Erythroblast (primary cell): Measurements from ENCODE around the gene IL2.

Experiments used
- GATA1 ChIP-seq: IDR thresholded peaks from 2 replicates; pipeline ENCODE4 v1.6.1; 2011; ENCODE audit warnings: low read depth, mild to moderate bottlenecking, control low read depth, low read length, moderate library complexity
- POLR2A ChIP-seq: IDR thresholded peaks from 2 replicates; pipeline ENCODE4 v1.6.1; 2011; ENCODE audit warnings: mild to moderate bottlenecking, low read length

DNA sequence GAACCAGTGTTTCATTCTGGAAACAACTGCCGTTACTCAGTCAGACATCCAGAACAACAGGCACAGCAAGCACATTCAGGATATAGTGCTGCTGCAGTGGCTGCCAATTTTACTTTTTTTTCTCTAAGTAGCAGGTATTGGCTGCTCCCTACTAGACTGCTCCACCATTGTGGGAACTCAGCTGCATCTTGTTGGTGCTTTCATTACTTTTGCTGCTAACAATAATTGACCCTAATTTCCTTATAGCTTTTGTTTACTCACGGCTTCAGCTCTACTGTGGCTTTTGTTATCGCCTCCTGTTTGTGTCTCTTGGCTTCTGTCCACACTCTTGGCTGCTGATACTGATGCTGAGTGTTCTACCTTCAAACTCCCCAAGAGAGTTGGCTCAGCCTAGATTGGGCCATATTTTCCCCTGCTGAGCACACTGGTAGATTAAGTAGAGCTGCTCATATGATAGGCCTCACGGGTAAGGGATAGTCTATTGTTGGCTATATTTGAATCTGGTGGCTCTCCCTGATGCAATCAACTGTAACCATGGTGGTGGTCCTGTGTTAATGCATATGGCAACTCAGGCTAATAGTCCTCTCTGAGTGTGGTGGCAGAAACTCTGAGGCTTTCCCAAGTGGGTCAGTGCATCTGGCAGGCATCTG lies 44.5 kb upstream of the IL2 start:
- TF ChIP-seq POLR2A: no peak
- no peak for TF ChIP-seq GATA1
